Upper lobe of left lung (tissue), 6 donors: ENCODE measurements around the gene GTPBP3. TPM values are rescaled to one million over a fixed set of nuclear protein-coding genes. Genes with fewer than 3 reads are reported as not detected.

Experiments
- ATAC-seq, 2 donors: fragments of 200-7000 bp; cut with Tn5 transposase; one replicate each; pipeline ENCODE4 v1.9.1; 2022; ENCODE audit warnings: mild to moderate bottlenecking in 2 of 2, moderate library complexity in 2 of 2; ENCODE audit not compliant: low FRiP score in 2 of 2
- DNase-seq, 2 donors: peaks; one replicate each; pipeline ENCODE4 v3.0.0-alpha.2; 2019 to 2020
- H3K27ac ChIP-seq, 4 donors: fragments of 200-600 bp; sonication (generic); one replicate each; pipeline ENCODE4 v1.5.1; 2016 to 2019
- H3K27me3 ChIP-seq, 4 donors: fragments of 200-600 bp; sonication (generic); one replicate each; pipeline ENCODE4 v1.5.1; 2017 to 2019
- H3K36me3 ChIP-seq, 4 donors: fragments of 200-600 bp; sonication (generic); one replicate each; pipeline ENCODE4 v1.5.1; 2016 to 2019
- H3K4me1 ChIP-seq, 4 donors: fragments of 200-600 bp; sonication (generic); one replicate each; pipeline ENCODE4 v1.5.1; 2018 to 2019
- H3K4me3 ChIP-seq, 4 donors: fragments of 200-600 bp; sonication (generic); one replicate each; pipeline ENCODE4 v1.5.1; 2017 to 2019; ENCODE audit warnings: mild to moderate bottlenecking in 2 of 4, moderate library complexity in 1 of 4
- H3K9me3 ChIP-seq, 4 donors: fragments of 200-600 bp; sonication (generic); one replicate each; pipeline ENCODE4 v1.5.1; 2018 to 2019
- CTCF ChIP-seq, 6 experiments: fragments of 450-650 bp in 4 of 6; fragments of 200-600 bp in 2 of 6; sonication (generic) in 2 of 6; IDR thresholded peaks; one replicate each; pipeline ENCODE4 v1.5.1; 2016 to 2019; ENCODE audit warnings: antibody characterized with exemption in 6 of 6
- EP300 ChIP-seq, 4 donors: sonication (generic); formaldehyde crosslinking; IDR thresholded peaks; one replicate each; pipeline ENCODE4 v1.5.1; 2017; ENCODE audit warnings: antibody characterized with exemption in 4 of 4, control low read depth in 2 of 4
- POLR2A ChIP-seq, 4 donors: fragments of 450-650 bp; IDR thresholded peaks; one replicate each; pipeline ENCODE4 v1.5.1; 2016 to 2017; ENCODE audit warnings: antibody characterized with exemption in 4 of 4, mild to moderate bottlenecking in 2 of 4
- POLR2AphosphoS5 ChIP-seq, 2 donors: sonication (generic); formaldehyde crosslinking; IDR thresholded peaks; one replicate each; pipeline ENCODE4 v1.5.1; 2017; ENCODE audit warnings: antibody characterized with exemption in 2 of 2
- WGBS, 2 donors: methylation state at CpG; one replicate each; pipeline ENCODE4 v1.1.5; 2017 to 2018; 5-methylcytosine and 5-hydroxymethylcytosine counted together
- total RNA-seq, 6 donors: library from RNA; depleted of rRNA in 4 of 6; stranded (reverse); fragments of >200 nt in 4 of 6; gene quantifications; one replicate each; pipeline versions ENCODE4 v1.1.0 to v1.2.1, GENCODE V29; 2016 to 2021
- donor health status: DM: no; HTN: no; CAD: no; lungs with moderate emphysema.
- donor health status: DM: no; HTN: yes; CAD: no; lungs with severe emphysema.

GTPBP3 gene
- total RNA-seq, 6 donors from 2014 or later = 14.9 to 95.3 (median 26.4) TPM

- 0 to 3% methylated on average over 4 to 6 of the region's 7 CpGs for WGBS, 2 donors
- no peak for DNase-seq
- ATAC-seq = no peak
- TF ChIP-seq POLR2A (IDR thresholded peaks at IDR 0.05) = no peak
- peak in 1 of 4 donors; percentile 72 for TF ChIP-seq EP300 (IDR thresholded peaks at IDR 0.05)
- peak in 1 of 2 donors; percentile 95 for TF ChIP-seq POLR2AphosphoS5 (IDR thresholded peaks at IDR 0.05)
- H3K27ac ChIP-seq = peak overlapping the region; percentile 68 to 96 (median 88)
- H3K4me1 ChIP-seq = peaks cover 34 to 76% (median 50%) of the 10 kb centered on the region in 4 donors
- H3K27me3 ChIP-seq = no peaks in the 10 kb centered on the region
- H3K36me3 ChIP-seq = peaks cover 0 to 7% (median 3%) of the 10 kb centered on the region in 4 donors
- no peaks in the 10 kb centered on the region for H3K9me3 ChIP-seq
- H3K4me3 ChIP-seq = peak overlapping the region in 3 of 4 donors; percentile 76 to 88 (median 78)
These were observed 32.2 kb upstream of the GTPBP3 start for GRCh38 chr19:17305216-17305516.

- TF ChIP-seq EP300 (IDR thresholded peaks at IDR 0.05) (no peak), POLR2AphosphoS5 (IDR thresholded peaks at IDR 0.05) (peak in 1 of 2 donors; percentile 92), POLR2A (IDR thresholded peaks at IDR 0.05) (peak in 3 of 4 donors; percentile 46 to 77 (median 74)), CTCF (IDR thresholded peaks at IDR 0.05) (peak; percentile 77 to 98 (median 94))
- peaks cover 0 to 4% (median 1%) of the 10 kb centered on the region in 4 donors for H3K36me3 ChIP-seq
- DNase-seq (peak; percentile 97 to 99), ATAC-seq (peak; percentile 74 to 92)
- no peaks in the 10 kb centered on the region for H3K27me3 ChIP-seq
- H3K4me3 ChIP-seq = peak within 1 kb of the TSS; percentile 76 to 88 (median 82)
- peaks cover 40 to 76% (median 55%) of the 10 kb centered on the region in 4 donors for H3K4me1 ChIP-seq
- WGBS, 2 donors = 0 to 1% methylated on average over 4 to 33 of the region's 55 CpGs
- no peaks in the 10 kb centered on the region for H3K9me3 ChIP-seq
- H3K27ac ChIP-seq = peak within 1 kb of the TSS; percentile 87 to 96 (median 89)
These were observed 31.7 kb upstream of the GTPBP3 start, which contains the start of gene MRPL34 for GRCh38 chr19:17305517-17306284. Gene MRPL34, plus strand, starts transcription at chr19:17305872. Its CDS starts 21 bp downstream, at chr19:17305893.

- TF ChIP-seq EP300 (IDR thresholded peaks at IDR 0.05) = no peak
- no peak for TF ChIP-seq POLR2A (IDR thresholded peaks at IDR 0.05)
- no peak for TF ChIP-seq CTCF (IDR thresholded peaks at IDR 0.05)
- no peak for TF ChIP-seq POLR2AphosphoS5 (IDR thresholded peaks at IDR 0.05)
- Histone ChIP-seq H3K9me3 (no peaks in the 10 kb centered on the region), H3K4me3 (peak overlapping the region; percentile 76 to 88 (median 82)), H3K27ac (peak overlapping the region; percentile 87 to 96 (median 89)), H3K36me3 (no peaks in the 10 kb centered on the region), H3K4me1 (peaks cover 46 to 76% (median 59%) of the 10 kb centered on the region in 4 donors), H3K27me3 (no peaks in the 10 kb centered on the region)
- WGBS, 2 donors = 15 to 33% methylated on average over 7 to 19 of the region's 28 CpGs
- ATAC-seq (no peak), DNase-seq (no peak)
These were observed 31.1 kb upstream of the GTPBP3 start for GRCh38 chr19:17306285-17306714.

GRCh38 chr19:17307876-17308377 is 29.4 kb upstream of the GTPBP3 start:
- Histone ChIP-seq H3K36me3 (peaks cover 0 to 12% (median 3%) of the 10 kb centered on the region in 4 donors), H3K27me3 (no peaks in the 10 kb centered on the region), H3K4me3 (no peak overlapping the region), H3K9me3 (no peaks in the 10 kb centered on the region), H3K4me1 (peaks cover 44 to 63% (median 54%) of the 10 kb centered on the region in 4 donors), H3K27ac (no peak overlapping the region)
- 84 to 88% methylated on average over 8 of the region's 8 CpGs for WGBS, 2 donors
- TF ChIP-seq EP300 (IDR thresholded peaks at IDR 0.05) (no peak), POLR2AphosphoS5 (IDR thresholded peaks at IDR 0.05) (no peak), POLR2A (IDR thresholded peaks at IDR 0.05) (no peak), CTCF (IDR thresholded peaks at IDR 0.05) (no peak)
- DNase-seq = no peak
- no peak for ATAC-seq
